AG09319 (cell line): ENCODE data around the gene CUX1.
"Not testable (repeated sequence)": the region's sequence is repeated elsewhere in the genome, so short reads cannot be mapped to it uniquely, and the experiment has no call there.

Source experiments
- DNase-seq: peaks from one replicate; pipeline ENCODE4 v3.0.0-alpha.2; 2010; ENCODE audit warnings: low read depth; ENCODE audit errors: extremely low read depth
- CTCF ChIP-seq: IDR thresholded peaks from 2 replicates; pipeline ENCODE4 v1.5.1; 2011; ENCODE audit warnings: low read depth, mild to moderate bottlenecking, inconsistent platforms, low read length, moderate library complexity

The CUX1 gene

DNA sequence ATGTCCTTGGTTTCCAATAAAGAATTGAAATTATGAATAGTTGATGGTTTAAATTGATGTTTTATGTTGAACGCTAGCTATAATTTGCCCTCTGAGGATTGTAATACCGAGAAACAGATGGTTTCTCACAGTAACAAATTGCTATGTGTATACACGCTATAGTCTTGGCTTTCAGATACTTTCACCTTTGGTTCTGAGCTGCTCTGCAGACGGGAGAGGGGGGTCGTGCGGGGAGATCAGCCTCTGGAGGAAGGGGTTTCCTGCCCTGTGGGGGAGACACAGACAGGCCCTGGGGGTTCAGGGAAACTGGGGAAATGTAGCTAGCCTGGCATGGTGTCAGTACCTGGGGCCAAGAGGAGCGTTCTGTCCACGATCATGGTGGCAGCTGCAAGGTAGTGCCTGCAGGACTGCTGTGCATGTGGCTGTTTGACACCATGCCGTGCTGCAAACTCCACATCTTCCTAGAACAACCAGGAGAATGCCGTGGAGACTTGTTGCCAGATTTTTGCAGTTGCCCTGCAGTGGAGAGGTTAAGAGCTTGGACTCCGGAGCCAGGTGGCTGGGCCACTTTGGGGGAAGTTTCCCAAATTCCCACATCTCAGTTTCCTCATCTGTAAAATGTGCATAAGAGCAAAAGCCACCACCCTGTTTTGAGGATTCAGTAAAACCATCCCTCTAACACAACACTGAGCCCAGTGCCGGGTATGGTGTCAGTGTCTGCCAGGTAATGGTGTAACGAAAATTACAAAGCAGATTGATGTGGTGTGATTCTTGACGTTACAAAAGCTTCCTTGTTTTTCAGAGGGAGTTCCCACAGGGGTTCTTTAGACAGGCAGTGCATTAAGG is 167.9 kb downstream of the CUX1 start:
- TF ChIP-seq CTCF = no peak
- no peak for DNase-seq

GRCh38 chr7:101985903-101986734 is 168.7 kb downstream of the CUX1 start:
- TF ChIP-seq CTCF = no peak
- DNase-seq = no peak

DNA sequence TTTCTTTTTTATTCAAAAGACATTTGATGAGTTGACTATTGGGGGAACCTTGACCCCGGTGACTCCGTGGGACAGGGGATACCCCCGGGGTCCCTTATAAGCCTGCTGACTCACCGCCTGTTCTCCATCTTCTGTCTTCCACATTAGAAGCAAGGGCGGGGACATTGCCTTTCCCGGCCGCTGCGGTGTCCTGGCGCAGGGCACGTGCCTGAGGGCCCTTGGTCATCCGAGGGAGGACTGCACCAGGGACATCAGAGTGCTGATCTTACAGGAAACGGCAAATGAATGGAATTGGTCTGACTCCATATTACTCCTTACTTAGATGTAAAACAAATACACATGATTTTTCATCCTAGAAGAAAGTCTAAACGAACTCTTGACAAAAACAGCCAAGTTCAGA is 170.1 kb downstream of the CUX1 start:
- no peak for TF ChIP-seq CTCF
- no peak for DNase-seq

GRCh38 chr7:101988060-101988459 is 170.6 kb downstream of the CUX1 start:
- DNase-seq = not testable (repeated sequence)

GRCh38 chr7:101988513-101988912 is 171.1 kb downstream of the CUX1 start:
- no peak for TF ChIP-seq CTCF
- no peak for DNase-seq

- DNase-seq = no peak
- TF ChIP-seq CTCF = no peak
These were observed 171.7 kb downstream of the CUX1 start for GRCh38 chr7:101989101-101989500.

- TF ChIP-seq CTCF = no peak
- no peak for DNase-seq
These were observed 173.5 kb downstream of the CUX1 start for GRCh38 chr7:101990811-101991418.
